Measurements from ENCODE around the gene METTL25. TPM values are rescaled to one million over a fixed set of nuclear protein-coding genes. Genes with fewer than 3 reads are reported as not detected.
"Not testable (repeated sequence)": the region's sequence is repeated elsewhere in the genome, so short reads cannot be mapped to it uniquely, and the experiment has no call there.

The METTL25 gene
- total RNA-seq, 2 donors from 2014 or later: 16.3 to 20.6 TPM

GRCh38 chr12:82359115-82359478 lies 768 bp downstream of the METTL25 start:
- H3K9me3 ChIP-seq: no peaks in the 10 kb centered on the region
- peak overlapping the region; percentile 89 to 95 for H3K27ac ChIP-seq
- TF ChIP-seq CTCF (IDR thresholded peaks at IDR 0.05): no peak
- no peak for DNase-seq (ENCODE audit: low spot score)
- no peaks in the 10 kb centered on the region for H3K27me3 ChIP-seq
- peak overlapping the region; percentile 76 to 85 for H3K4me3 ChIP-seq
- H3K4me1 ChIP-seq: peaks cover 0 to 41% of the 10 kb centered on the region in 2 donors
- H3K36me3 ChIP-seq: no peaks in the 10 kb centered on the region

- not testable (repeated sequence) for H3K27me3 ChIP-seq; H3K36me3 ChIP-seq; DNase-seq (ENCODE audit: low spot score); H3K9me3 ChIP-seq; H3K4me3 ChIP-seq; H3K27ac ChIP-seq
- peaks cover 0 to 36% of the 10 kb centered on the region in 2 donors for H3K4me1 ChIP-seq
Measured at GRCh38 chr12:82360834-82361233, 2.5 kb downstream of the METTL25 start.

DNA sequence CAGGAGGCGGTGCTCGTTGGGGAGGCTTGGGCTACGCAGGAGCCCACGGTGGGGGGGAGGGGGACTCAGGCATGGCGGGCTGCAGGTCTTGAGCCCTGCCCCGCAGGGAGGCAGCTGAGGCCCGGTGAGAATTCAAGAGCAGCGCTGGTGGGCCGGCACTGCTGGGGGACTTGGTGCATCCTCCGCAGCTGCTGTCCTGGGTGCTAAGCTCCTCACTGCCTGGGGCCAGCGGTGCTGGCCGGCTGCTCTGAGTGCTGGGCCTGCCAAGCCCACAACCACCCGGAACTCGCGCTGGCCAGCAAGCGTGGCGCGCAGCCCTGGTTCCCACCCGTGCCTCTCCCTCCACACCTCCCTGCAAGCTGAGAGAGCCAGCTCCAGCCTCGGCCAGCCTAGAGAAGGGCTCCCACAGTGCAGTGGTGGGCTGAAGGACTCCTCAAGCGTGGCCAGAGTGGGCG lies 3.2 kb downstream of the METTL25 start:
- no peak for DNase-seq (ENCODE audit: low spot score)
- H3K4me1 ChIP-seq: peaks cover 0 to 29% of the 10 kb centered on the region in 2 donors
- no peaks in the 10 kb centered on the region for H3K36me3 ChIP-seq
- no peaks in the 10 kb centered on the region for H3K9me3 ChIP-seq
- no peak for TF ChIP-seq CTCF (IDR thresholded peaks at IDR 0.05)
- H3K27me3 ChIP-seq: no peaks in the 10 kb centered on the region
- H3K27ac ChIP-seq: no peak overlapping the region
- H3K4me3 ChIP-seq: no peak overlapping the region

GRCh38 chr12:82363990-82364389 lies 5.7 kb downstream of the METTL25 start:
- H3K27ac ChIP-seq: no peak overlapping the region
- no peak for DNase-seq (ENCODE audit: low spot score)
- no peaks in the 10 kb centered on the region for H3K9me3 ChIP-seq
- no peak overlapping the region for H3K4me3 ChIP-seq
- TF ChIP-seq CTCF (IDR thresholded peaks at IDR 0.05): no peak
- H3K36me3 ChIP-seq: no peaks in the 10 kb centered on the region
- H3K27me3 ChIP-seq: no peaks in the 10 kb centered on the region
- peaks cover 0 to 16% of the 10 kb centered on the region in 2 donors for H3K4me1 ChIP-seq

DNA sequence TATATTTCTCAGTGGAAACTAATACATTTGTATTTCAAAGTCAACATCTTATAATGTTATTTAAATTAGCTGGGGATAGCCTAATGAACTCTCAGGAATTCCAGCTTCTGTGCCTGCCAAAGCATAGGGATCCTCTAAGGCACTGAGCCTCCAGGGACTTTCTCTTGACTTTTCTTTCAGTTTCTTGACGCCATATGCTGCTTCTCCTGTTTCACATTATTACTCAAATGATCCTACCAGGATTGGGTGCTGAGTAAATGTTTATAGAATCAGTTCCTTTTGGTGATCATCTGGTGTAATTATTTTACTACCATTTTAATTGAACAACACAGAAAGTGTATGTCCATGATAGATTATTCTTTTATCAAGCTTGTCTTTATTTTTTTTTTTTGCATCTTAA lies 7.9 kb downstream of the METTL25 start:
- H3K27me3 ChIP-seq: no peaks in the 10 kb centered on the region
- H3K4me3 ChIP-seq: no peak overlapping the region
- no peak for TF ChIP-seq CTCF (IDR thresholded peaks at IDR 0.05)
- no peak overlapping the region for H3K27ac ChIP-seq
- no peaks in the 10 kb centered on the region for H3K4me1 ChIP-seq
- DNase-seq (ENCODE audit: low spot score): no peak
- H3K9me3 ChIP-seq: no peaks in the 10 kb centered on the region
- no peaks in the 10 kb centered on the region for H3K36me3 ChIP-seq

GRCh38 chr12:82375201-82375600 lies 16.9 kb downstream of the METTL25 start:
- no peak for DNase-seq (ENCODE audit: low spot score)
- Histone ChIP-seq H3K4me1 (no peaks in the 10 kb centered on the region), H3K36me3 (peaks cover 8% of the 10 kb centered on the region), H3K27ac (no peak overlapping the region), H3K9me3 (peaks cover 0 to 2% of the 10 kb centered on the region in 2 donors), H3K4me3 (no peak overlapping the region), H3K27me3 (no peaks in the 10 kb centered on the region)
- no peak for TF ChIP-seq CTCF (IDR thresholded peaks at IDR 0.05)

All from right atrium auricular region (tissue), 2 donors.